NB4 (cell line): ENCODE results near the gene ADGRL3.

Source experiments
- POLR2A ChIP-seq: IDR thresholded peaks from 2 replicates; pipeline ENCODE4 v1.6.1; 2011; ENCODE audit warnings: mild to moderate bottlenecking; ENCODE audit not compliant: insufficient read length; ENCODE audit errors: extremely low read depth
- TF ChIP-seq, protein P1 (sequence below): IDR thresholded peaks from one replicate; pipeline ENCODE4 v1.5.1; 2012; ENCODE audit warnings: low read depth, low read length

GRCh38 chr4:61301271-61301670, 101.1 kb downstream of the ADGRL3 start:
- TF ChIP-seq, protein P1, sequence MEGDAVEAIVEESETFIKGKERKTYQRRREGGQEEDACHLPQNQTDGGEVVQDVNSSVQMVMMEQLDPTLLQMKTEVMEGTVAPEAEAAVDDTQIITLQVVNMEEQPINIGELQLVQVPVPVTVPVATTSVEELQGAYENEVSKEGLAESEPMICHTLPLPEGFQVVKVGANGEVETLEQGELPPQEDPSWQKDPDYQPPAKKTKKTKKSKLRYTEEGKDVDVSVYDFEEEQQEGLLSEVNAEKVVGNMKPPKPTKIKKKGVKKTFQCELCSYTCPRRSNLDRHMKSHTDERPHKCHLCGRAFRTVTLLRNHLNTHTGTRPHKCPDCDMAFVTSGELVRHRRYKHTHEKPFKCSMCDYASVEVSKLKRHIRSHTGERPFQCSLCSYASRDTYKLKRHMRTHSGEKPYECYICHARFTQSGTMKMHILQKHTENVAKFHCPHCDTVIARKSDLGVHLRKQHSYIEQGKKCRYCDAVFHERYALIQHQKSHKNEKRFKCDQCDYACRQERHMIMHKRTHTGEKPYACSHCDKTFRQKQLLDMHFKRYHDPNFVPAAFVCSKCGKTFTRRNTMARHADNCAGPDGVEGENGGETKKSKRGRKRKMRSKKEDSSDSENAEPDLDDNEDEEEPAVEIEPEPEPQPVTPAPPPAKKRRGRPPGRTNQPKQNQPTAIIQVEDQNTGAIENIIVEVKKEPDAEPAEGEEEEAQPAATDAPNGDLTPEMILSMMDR, result no peak
- no peak for TF ChIP-seq POLR2A
